Central memory CD4-positive, alpha-beta T cell (primary cell): ENCODE data around the gene RELT.

Source experiments
- DNase-seq: peaks from one replicate; pipeline ENCODE4 v3.0.0; 2022

The RELT gene

DNA sequence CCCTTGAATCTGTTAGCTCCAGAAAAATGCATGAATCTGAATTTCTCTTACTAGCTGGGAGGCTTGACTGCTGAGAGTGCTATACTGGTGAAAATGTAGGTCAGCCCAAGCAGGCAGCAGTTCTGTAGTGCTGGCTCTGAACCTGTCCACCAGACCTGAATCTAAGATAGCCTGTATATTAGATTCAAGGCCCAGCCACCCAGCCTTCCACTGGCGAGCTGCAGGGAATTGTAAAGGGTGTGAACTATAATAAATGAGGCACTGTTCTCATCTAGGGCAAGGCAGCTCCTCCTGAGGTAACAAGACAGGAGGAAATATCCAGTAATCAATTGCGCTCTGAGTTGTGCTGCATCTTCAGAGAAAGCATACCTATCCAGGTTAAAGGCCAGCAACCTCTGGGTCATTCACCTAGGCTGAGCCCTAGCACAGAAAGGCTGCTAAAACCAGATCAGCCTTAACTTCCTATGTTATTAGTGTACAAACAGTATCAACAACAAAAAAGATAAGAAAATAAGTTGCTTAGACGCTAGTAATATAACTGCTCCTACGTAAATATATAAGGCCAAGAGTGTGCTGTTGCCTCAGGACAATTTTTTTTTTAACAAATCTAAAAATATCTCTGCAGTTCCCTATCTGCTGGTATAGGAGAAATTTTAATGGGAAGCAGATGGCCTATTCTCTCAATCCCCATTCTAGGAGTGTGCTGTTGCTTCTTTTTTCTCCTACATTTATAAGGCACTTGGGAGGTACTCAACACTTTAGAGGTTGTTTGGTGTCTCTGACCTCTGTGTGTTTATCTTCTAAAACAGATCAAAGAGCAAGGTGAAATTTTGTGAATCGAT lies 63.0 kb downstream of the RELT start:
- no peak for DNase-seq

DNA sequence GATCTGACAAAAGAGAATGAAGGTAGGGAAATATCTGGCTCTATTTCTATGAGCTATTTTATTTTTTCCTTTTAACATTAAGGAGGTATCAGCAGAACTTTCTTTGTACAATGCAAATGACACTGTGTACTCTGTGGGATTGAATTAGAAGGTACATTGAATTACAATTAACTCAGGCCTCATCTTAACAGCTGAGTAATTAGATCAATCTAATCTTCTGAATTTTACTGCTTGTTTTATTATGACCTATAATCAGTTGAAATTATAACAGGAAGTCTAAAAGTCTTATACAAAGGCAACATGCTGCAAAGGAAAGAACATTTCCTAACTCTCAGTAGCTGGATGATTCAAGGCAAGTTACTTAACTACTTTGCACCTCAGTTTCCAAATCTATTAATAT lies 69.8 kb downstream of the RELT start:
- no peak for DNase-seq

DNA sequence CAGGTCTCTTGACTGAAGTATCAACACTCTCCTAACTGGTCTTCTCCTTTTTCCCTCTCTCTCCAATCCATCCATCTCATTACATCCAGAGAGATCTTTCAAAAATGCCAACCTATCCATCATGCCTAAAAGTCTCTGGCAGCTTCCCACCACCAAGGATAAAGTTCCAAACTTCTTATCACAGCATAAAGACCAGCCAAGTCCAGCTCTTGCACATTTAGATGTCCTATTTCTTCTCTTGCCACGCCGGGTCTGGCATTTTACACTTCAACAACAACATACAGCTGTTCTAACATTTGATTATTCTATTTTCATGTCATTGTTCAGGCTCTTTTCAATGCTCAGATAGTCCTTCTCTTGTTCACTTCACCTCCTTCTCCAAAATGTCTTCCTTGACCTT lies 70.6 kb downstream of the RELT start:
- no peak for DNase-seq
